NCI-H69 (cell line): Measurements from ENCODE around the gene ZNF554.

Experiments
- DNase-seq: peaks from one replicate; lab custom pipeline; 2025; lab: John Stamatoyannopoulos, UW

Gene ZNF554

GRCh38 chr19:2819540-2820111 lies at the start of gene ZNF554:
Gene ZNF554 (plus strand): TSS chr19:2819868. CDS start chr19:2820072, 204 bp downstream.
- DNase-seq = peak; percentile 98

GRCh38 chr19:2770055-2771013 lies 49.3 kb upstream of the ZNF554 start:
- DNase-seq = no peak

- no peak for DNase-seq
These were observed 47.6 kb upstream of the ZNF554 start for GRCh38 chr19:2771786-2772674.

GRCh38 chr19:2774083-2774679 lies 45.5 kb upstream of the ZNF554 start:
- DNase-seq = no peak

- DNase-seq = no peak
These were observed 44.6 kb upstream of the ZNF554 start for GRCh38 chr19:2774953-2775555.

GRCh38 chr19:2775556-2776430 lies 43.9 kb upstream of the ZNF554 start:
- DNase-seq = no peak

- DNase-seq = no peak
These were observed 41.5 kb upstream of the ZNF554 start for GRCh38 chr19:2777952-2778683.

- DNase-seq = no peak
These were observed 40.4 kb upstream of the ZNF554 start for GRCh38 chr19:2779121-2779740.

GRCh38 chr19:2780284-2780683 lies 39.4 kb upstream of the ZNF554 start:
- DNase-seq = no peak

GRCh38 chr19:2782329-2782935 lies 37.2 kb upstream of the ZNF554 start:
- peak; percentile 37 for DNase-seq

- peak; percentile 100 for DNase-seq
These were observed 36.5 kb upstream of the ZNF554 start, which contains the start of gene SGTA for GRCh38 chr19:2782936-2783780. Gene SGTA (minus strand): TSS chr19:2783273. CDS start chr19:2769068, 14,205 bp downstream.

- DNase-seq = no peak
These were observed 35.9 kb upstream of the ZNF554 start for GRCh38 chr19:2783781-2784145.

- peak; percentile 100 for DNase-seq
These were observed 34.2 kb upstream of the ZNF554 start, which contains the start of gene THOP1 for GRCh38 chr19:2785244-2785997. Gene THOP1 (plus strand): TSS chr19:2785503. CDS start chr19:2785663, 160 bp downstream.

- DNase-seq = no peak
These were observed 32.6 kb upstream of the ZNF554 start for GRCh38 chr19:2787115-2787514.

- no peak for DNase-seq
These were observed 31.4 kb upstream of the ZNF554 start for GRCh38 chr19:2788237-2788636.

- no peak for DNase-seq
These were observed 29.5 kb upstream of the ZNF554 start for GRCh38 chr19:2790194-2790556.
